HCT116 (cell line): ENCODE measurements around the gene EMSY.

ENCODE experiments used
- EZH2 ChIP-seq: fragments of 200-600 bp; sonication (generic); IDR thresholded peaks from 2 replicates; pipeline ENCODE4 v1.6.1; 2017; ENCODE audit warnings: antibody characterized with exemption, mixed run types
- JUND ChIP-seq: IDR thresholded peaks from 2 replicates; pipeline ENCODE4 v1.6.1; 2012
- SRF ChIP-seq: IDR thresholded peaks from 2 replicates; pipeline ENCODE4 v1.6.1; 2012; ENCODE audit warnings: low read depth
- YY1 ChIP-seq: IDR thresholded peaks from 2 replicates; pipeline ENCODE4 v1.6.1; 2011; ENCODE audit warnings: low read length, low read depth, moderate library complexity, mild to moderate bottlenecking; ENCODE audit not compliant: insufficient replicate concordance; ENCODE audit errors: extremely low read depth
- ZFX ChIP-seq: fragments of 450-650 bp; IDR thresholded peaks from 2 replicates; pipeline ENCODE4 v1.6.1; 2017
- TF ChIP-seq, protein P1 (sequence below): IDR thresholded peaks from 2 replicates; pipeline ENCODE4 v1.6.1; 2012
- TF ChIP-seq, protein P2 (sequence below), 3 experiments: fragments of 200-600 bp in 1 of 3; sonication (generic) in 1 of 3; IDR thresholded peaks in 2 of 3; conservative IDR thresholded peaks in 1 of 3; 2 replicates each; pipeline ENCODE4 v1.5.1; 2012 to 2017; ENCODE audit warnings: low read depth in 2 of 3, low read length in 2 of 3, antibody characterized with exemption in 1 of 3, borderline replicate concordance in 1 of 3, control low read depth in 1 of 3, mild to moderate bottlenecking in 1 of 3, mixed read lengths in 1 of 3, mixed run types in 1 of 3, moderate library complexity in 1 of 3; ENCODE audit not compliant: insufficient read depth in 1 of 3

DNA sequence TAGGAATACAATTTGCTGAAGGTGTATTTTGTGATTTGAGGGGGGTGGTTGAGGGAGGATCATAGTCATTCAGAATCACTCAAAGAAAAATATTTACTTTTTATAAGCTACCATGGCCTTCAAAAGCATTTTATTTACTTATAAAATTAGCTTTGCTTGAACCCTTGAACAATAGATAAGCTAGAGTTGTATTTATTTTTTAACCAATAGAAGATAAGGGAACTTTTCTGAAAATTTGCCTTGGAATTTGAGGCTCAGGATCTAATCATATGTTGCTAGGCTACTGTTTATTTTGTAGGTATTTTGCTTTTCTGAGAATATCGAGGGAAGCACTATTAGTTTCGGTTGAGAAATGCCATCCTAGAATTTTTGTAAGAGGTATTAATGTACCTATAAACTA lies 82.1 kb downstream of the EMSY start:
- TF ChIP-seq, protein P1, sequence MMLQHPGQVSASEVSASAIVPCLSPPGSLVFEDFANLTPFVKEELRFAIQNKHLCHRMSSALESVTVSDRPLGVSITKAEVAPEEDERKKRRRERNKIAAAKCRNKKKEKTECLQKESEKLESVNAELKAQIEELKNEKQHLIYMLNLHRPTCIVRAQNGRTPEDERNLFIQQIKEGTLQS = no peak
- TF ChIP-seq YY1 (no peak), SRF (no peak), EZH2 (no peak), ZFX (no peak), JUND (no peak)
- TF ChIP-seq, protein P2, sequence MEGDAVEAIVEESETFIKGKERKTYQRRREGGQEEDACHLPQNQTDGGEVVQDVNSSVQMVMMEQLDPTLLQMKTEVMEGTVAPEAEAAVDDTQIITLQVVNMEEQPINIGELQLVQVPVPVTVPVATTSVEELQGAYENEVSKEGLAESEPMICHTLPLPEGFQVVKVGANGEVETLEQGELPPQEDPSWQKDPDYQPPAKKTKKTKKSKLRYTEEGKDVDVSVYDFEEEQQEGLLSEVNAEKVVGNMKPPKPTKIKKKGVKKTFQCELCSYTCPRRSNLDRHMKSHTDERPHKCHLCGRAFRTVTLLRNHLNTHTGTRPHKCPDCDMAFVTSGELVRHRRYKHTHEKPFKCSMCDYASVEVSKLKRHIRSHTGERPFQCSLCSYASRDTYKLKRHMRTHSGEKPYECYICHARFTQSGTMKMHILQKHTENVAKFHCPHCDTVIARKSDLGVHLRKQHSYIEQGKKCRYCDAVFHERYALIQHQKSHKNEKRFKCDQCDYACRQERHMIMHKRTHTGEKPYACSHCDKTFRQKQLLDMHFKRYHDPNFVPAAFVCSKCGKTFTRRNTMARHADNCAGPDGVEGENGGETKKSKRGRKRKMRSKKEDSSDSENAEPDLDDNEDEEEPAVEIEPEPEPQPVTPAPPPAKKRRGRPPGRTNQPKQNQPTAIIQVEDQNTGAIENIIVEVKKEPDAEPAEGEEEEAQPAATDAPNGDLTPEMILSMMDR (IDR thresholded peaks at IDR 0.05 in 2 of 3, conservative IDR thresholded peaks at IDR 0.05 in 1 of 3; ENCODE audit: borderline replicate concordance in 1 of 3, insufficient read depth in 1 of 3, low read depth in 2 of 3, low read length in 2 of 3) = no peak
